Measurements from ENCODE around the gene C13orf46. TPM values are rescaled to one million over a fixed set of nuclear protein-coding genes. Genes with fewer than 3 reads are reported as not detected.

Gene C13orf46
- total and polyA plus RNA-seq, 8 donors = 2.9 to 23.1 (median 10.6) TPM

GRCh38 chr13:113907635-113908617 lies 66.0 kb downstream of the C13orf46 start:
- intact Hi-C loops (cut with DNase I) = no loop called here
- DNase-seq (peak in 2 of 6 donors; percentile 27 to 45), ATAC-seq (peak in 3 of 4 donors; percentile 40 to 52 (median 51)), FAIRE-seq (no peak)
- 48% methylated on average over 17 of the region's 17 CpGs for WGBS, 2 donors
- no peak for TF ChIP-seq CTCF (IDR thresholded peaks at IDR 0.05)
- no peaks in the 10 kb centered on the region for H3K9me3 ChIP-seq
- H3K4me1 ChIP-seq = no peaks in the 10 kb centered on the region
- no peak overlapping the region for H3K4me3 ChIP-seq
- H3K36me3 ChIP-seq = no peaks in the 10 kb centered on the region
- H3K27me3 ChIP-seq = no peaks in the 10 kb centered on the region
- H3K27ac ChIP-seq = no peak overlapping the region

- no peak for TF ChIP-seq CTCF (IDR thresholded peaks at IDR 0.05)
- Histone ChIP-seq H3K27me3 (no peaks in the 10 kb centered on the region), H3K36me3 (no peaks in the 10 kb centered on the region), H3K4me1 (no peaks in the 10 kb centered on the region), H3K27ac (no peak overlapping the region), H3K4me3 (no peak overlapping the region), H3K9me3 (no peaks in the 10 kb centered on the region)
- WGBS, 2 donors = 57 to 61% methylated on average over 4 of the region's 4 CpGs
- DNase-seq (peak in 2 of 6 donors; percentile 10 to 43), ATAC-seq (peak in 1 of 4 donors; percentile 17), FAIRE-seq (no peak)
- intact Hi-C loops (cut with DNase I) = no loop called here
Observed at GRCh38 chr13:113906571-113906970, 67.3 kb downstream of the C13orf46 start.

DNA sequence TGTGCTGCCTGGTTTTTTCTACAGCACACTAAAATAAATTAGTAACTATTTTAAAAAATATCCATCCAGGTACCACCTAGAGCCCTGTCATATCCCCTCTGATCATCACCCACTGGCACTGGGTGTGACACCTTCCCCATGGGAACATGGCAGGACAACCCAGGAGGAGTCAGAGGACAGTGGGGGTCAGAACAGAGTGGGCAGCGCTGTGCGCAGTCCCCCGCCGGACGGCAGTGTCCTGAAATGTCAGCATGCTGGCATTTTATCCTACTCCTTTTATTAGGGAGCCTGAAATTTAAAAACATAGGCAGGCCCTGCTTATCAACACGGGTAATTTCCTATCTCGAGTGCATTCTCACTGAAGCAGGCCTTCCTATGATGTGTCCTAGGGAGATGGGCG lies 67.9 kb downstream of the C13orf46 start:
- Histone ChIP-seq H3K4me1 (no peaks in the 10 kb centered on the region), H3K4me3 (no peak overlapping the region), H3K27me3 (no peaks in the 10 kb centered on the region), H3K9me3 (no peaks in the 10 kb centered on the region), H3K27ac (no peak overlapping the region), H3K36me3 (no peaks in the 10 kb centered on the region)
- no peak for FAIRE-seq
- no peak for TF ChIP-seq CTCF (IDR thresholded peaks at IDR 0.05)
- WGBS, 2 donors = 69 to 82% methylated on average over 8 of the region's 8 CpGs
- no peak for ATAC-seq
- intact Hi-C loops (cut with DNase I) = no loop called here
- DNase-seq = peak in 2 of 6 donors; percentile 8 to 19

DNA sequence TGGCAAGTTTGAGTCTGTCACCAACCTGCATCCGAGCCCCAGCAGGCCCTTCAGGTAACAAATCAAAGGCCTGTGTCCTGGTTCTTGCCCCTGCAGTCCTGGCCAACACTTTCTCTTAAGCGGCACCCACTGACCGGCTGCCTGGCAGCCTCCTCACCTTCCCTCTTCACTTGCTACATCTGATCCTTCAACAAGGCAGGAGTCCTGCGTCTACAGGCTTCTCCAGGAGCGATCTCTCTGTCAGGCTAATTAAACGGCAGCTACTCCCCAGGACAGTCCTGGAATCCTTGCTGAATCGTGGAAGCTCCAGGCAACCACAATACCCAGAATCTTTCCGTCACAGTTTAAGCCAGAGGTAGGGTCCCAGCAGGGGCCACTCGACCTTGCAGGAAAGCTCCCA lies 68.9 kb downstream of the C13orf46 start:
- DNase-seq (peak in 2 of 6 donors; percentile 7 to 24), FAIRE-seq (no peak), ATAC-seq (no peak)
- no peaks in the 10 kb centered on the region for H3K36me3 ChIP-seq
- no peak for TF ChIP-seq CTCF (IDR thresholded peaks at IDR 0.05)
- H3K9me3 ChIP-seq = no peaks in the 10 kb centered on the region
- no peaks in the 10 kb centered on the region for H3K4me1 ChIP-seq
- H3K4me3 ChIP-seq = no peak overlapping the region
- intact Hi-C loops (cut with DNase I) = no loop called here
- WGBS, 2 donors = 63 to 73% methylated on average over 9 of the region's 9 CpGs
- H3K27me3 ChIP-seq = no peaks in the 10 kb centered on the region
- H3K27ac ChIP-seq = no peak overlapping the region

- peak; percentile 55 to 90 (median 76) for ATAC-seq
- peak in 2 of 4 donors; percentile 24 to 29 for TF ChIP-seq CTCF (IDR thresholded peaks at IDR 0.05)
- intact Hi-C loops (cut with DNase I) = no loop called here
Observed at GRCh38 chr13:113904411-113904810, 69.5 kb downstream of the C13orf46 start.

More at GRCh38 chr13:113904411-113904810, 69.5 kb downstream of the C13orf46 start:
- peak in 2 of 6 donors; percentile 25 to 54 for DNase-seq
- Histone ChIP-seq H3K4me3 (no peak overlapping the region), H3K4me1 (no peaks in the 10 kb centered on the region), H3K27me3 (no peaks in the 10 kb centered on the region), H3K27ac (no peak overlapping the region), H3K36me3 (no peaks in the 10 kb centered on the region), H3K9me3 (no peaks in the 10 kb centered on the region)
- 23 to 26% methylated on average over 8 of the region's 8 CpGs for WGBS, 2 donors
- no peak for FAIRE-seq
